ENCODE data around the gene DMAC2.
"Not testable (repeated sequence)": the region's sequence is repeated elsewhere in the genome, so short reads cannot be mapped to it uniquely, and the experiment has no call there.

The DMAC2 gene

GRCh38 chr19:41384351-41384750, 55.4 kb downstream of the DMAC2 start:
- no peaks in the 10 kb centered on the region for H3K27me3 ChIP-seq (ENCODE audit: insufficient read depth, low read length, poor library complexity, severe bottlenecking)
- no peaks in the 10 kb centered on the region for H3K36me3 ChIP-seq (ENCODE audit: insufficient read depth, low read length)
- H3K9me2 ChIP-seq (replicated peaks; ENCODE audit: low read depth, low read length): no peaks in the 10 kb centered on the region
- H3K4me2 ChIP-seq (ENCODE audit: low read depth, low read length, poor library complexity, severe bottlenecking): no peak overlapping the region
- no peaks in the 10 kb centered on the region for H3K79me2 ChIP-seq (ENCODE audit: insufficient read depth, low read length)
- H3K9ac ChIP-seq (ENCODE audit: low read depth, low read length, poor library complexity, severe bottlenecking): no peak overlapping the region
- H3K4me3 ChIP-seq (ENCODE audit: low read length, poor library complexity, severe bottlenecking): no peak overlapping the region
- H3K9me3 ChIP-seq (ENCODE audit: insufficient read depth, low read depth, low read length): no peaks in the 10 kb centered on the region
- H3F3A ChIP-seq (ENCODE audit: low read depth): no peaks in the 10 kb centered on the region
- TF ChIP-seq CTCF (conservative IDR thresholded peaks at IDR 0.05; ENCODE audit: low read length): no peak
- TF ChIP-seq EZH2phosphoT487 (IDR thresholded peaks at IDR 0.05; ENCODE audit: borderline replicate concordance): no peak
- no peak overlapping the region for H2AFZ ChIP-seq (ENCODE audit: low read length)
- H4K20me1 ChIP-seq (ENCODE audit: insufficient read depth, low read length, poor library complexity, severe bottlenecking): no peaks in the 10 kb centered on the region
- no peaks in the 10 kb centered on the region for H3K4me1 ChIP-seq (ENCODE audit: insufficient read depth, low read length, poor library complexity, severe bottlenecking)

GRCh38 chr19:41381536-41381935, 58.2 kb downstream of the DMAC2 start:
- not testable (repeated sequence) for H3F3A ChIP-seq (ENCODE audit: low read depth); H3K9ac ChIP-seq (ENCODE audit: low read depth, low read length, poor library complexity, severe bottlenecking); H3K79me2 ChIP-seq (ENCODE audit: insufficient read depth, low read length); H4K20me1 ChIP-seq (ENCODE audit: insufficient read depth, low read length, poor library complexity, severe bottlenecking); H3K4me2 ChIP-seq (ENCODE audit: low read depth, low read length, poor library complexity, severe bottlenecking); H3K36me3 ChIP-seq (ENCODE audit: insufficient read depth, low read length); H2AFZ ChIP-seq (ENCODE audit: low read length); H3K27me3 ChIP-seq (ENCODE audit: insufficient read depth, low read length, poor library complexity, severe bottlenecking); H3K9me2 ChIP-seq (replicated peaks; ENCODE audit: low read depth, low read length); H3K9me3 ChIP-seq (ENCODE audit: insufficient read depth, low read depth, low read length); H3K4me1 ChIP-seq (ENCODE audit: insufficient read depth, low read length, poor library complexity, severe bottlenecking); H3K4me3 ChIP-seq (ENCODE audit: low read length, poor library complexity, severe bottlenecking)

All from Loucy (cell line).